HL-60/S4 treated with retinoic acid at 250 ng/mL for 4 days and 3 days (cell line): ENCODE results near the gene FRMD8.

ENCODE experiments used
- in situ Hi-C: fragments of 300-500 bp; cut with MboI; formaldehyde crosslinking; loops from 2 replicates; pipeline ENCODE4 v1.7.0; 2022; ENCODE audit warnings: low sequenced_read_pairs

FRMD8 gene, protein sequence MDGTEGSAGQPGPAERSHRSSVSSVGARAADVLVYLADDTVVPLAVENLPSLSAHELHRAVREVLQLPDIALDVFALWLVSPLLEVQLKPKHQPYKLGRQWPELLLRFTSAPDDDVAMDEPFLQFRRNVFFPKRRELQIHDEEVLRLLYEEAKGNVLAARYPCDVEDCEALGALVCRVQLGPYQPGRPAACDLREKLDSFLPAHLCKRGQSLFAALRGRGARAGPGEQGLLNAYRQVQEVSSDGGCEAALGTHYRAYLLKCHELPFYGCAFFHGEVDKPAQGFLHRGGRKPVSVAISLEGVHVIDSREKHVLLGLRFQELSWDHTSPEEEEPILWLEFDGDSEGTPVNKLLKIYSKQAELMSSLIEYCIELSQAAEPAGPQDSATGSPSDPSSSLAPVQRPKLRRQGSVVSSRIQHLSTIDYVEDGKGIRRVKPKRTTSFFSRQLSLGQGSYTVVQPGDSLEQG

DNA sequence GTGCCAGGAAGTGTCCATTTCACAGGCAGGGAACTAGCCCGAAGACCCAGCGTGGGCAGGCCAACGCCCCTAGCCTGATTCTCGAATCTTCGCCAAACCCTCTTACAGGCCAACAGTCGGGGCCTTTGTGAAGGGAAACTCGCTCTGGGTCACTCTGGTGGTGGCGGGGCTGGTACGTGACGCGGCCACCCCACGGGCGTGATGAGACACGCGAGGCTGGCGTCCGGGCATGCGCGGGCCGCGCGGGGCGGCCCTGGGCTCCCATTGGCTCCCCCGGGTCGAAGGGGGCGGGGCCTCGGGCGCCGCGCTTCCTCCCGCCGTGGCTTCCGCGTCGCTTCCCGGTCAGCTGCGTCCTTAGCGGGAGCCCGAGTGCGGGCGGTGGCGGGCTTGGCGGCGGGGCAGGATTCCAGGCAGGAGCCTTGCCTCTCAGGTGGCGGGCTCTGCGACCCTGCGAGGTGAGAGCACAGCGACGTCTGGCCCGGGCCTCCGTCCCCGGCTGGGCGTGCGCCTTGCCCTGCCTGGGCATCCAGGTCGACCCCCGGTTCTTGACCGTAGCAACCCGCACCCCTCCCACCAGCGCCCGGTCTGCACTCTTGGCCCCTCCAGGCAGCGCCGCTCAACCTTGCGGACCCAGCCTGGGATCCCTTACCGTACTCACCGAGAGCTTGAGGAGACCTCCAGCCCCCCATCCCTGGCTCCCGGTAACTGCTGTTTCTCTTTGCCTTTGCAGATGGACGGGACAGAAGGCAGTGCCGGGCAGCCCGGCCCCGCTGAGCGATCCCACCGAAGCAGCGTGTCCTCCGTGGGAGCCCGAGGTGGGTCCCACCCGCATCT is at the start of gene FRMD8:
FRMD8 (plus strand) TSS at position 331 of the 834 bp plus-strand sequence; CDS start at position 731, 400 bp downstream.
- in situ Hi-C loops = no loop called here

DNA sequence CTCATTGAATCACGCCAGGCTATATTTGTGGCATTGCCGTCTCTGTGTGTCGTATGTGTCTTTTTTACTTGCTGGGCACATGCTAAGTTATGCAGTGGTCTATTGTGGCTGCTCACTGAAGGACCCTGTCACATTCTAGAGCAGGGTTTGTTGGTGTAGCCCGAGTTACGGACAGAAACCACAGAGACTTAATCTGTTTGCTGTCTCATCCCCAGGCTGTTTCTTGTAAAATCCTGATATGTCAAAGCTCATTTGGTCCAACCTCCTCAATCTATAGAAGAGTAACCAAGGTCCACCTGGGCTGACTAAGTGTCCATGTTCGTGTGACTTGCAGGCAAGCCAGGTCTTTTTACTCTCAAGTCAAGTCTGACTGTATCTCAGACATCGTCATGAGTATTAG is 47.8 kb upstream of the FRMD8 start:
- in situ Hi-C loops = no loop called here

DNA sequence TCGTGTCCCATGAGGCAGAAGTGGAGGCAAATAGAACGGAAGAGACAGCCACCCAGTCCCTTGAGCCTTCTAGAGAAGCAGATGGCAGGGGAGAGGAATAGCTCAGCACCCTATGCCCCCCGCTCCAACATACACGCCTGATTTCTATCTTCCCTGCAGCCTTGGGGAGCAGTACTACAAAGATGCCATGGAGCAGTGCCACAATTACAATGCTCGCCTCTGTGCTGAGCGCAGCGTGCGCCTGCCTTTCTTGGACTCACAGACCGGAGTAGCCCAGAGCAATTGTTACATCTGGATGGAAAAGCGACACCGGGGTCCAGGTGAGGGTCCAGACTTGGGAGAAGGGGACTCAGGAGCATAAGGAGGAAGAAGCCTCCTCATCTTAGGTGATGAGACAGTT is 46.2 kb upstream of the FRMD8 start:
- in situ Hi-C loops = no loop called here

DNA sequence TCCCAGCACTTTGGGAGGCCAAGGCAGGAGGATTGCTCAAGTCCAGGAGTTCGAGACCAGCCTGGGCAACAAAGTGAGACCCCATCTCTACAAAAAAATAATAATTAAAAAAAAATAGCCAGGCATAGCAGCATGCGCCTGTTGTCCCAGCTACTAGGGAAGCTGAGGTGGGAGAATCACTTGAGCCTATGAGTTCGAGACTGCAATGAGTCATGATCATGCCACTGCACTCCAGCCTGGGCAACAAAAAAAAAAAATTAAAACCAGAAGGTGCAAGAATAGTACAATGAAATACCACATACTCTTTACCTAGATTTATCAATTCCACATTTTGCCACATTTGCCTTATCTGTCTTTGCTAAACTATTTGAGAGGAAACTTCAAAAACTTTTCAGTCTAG is 44.6 kb upstream of the FRMD8 start:
- in situ Hi-C loops = no loop called here

DNA sequence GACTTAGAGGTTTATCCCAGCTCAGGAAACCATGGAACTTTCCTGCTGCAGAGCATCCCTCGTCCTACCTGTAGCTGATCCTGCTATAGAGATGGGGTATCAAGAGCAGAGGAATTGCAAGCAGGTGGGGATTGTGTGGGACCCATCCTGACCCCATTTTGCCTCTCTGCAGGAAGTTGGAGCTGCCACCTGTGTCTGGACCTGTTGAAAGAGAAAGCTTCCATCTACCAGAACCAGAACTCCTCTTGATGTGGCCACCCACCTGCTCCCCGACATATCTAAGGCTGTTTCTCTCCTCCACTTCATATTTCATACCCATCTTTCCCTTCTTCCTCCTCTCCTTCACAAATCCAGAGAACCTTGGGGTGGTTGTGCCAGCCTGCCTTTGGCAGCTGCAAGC is 34.9 kb upstream of the FRMD8 start:
- in situ Hi-C loops = no loop called here

DNA sequence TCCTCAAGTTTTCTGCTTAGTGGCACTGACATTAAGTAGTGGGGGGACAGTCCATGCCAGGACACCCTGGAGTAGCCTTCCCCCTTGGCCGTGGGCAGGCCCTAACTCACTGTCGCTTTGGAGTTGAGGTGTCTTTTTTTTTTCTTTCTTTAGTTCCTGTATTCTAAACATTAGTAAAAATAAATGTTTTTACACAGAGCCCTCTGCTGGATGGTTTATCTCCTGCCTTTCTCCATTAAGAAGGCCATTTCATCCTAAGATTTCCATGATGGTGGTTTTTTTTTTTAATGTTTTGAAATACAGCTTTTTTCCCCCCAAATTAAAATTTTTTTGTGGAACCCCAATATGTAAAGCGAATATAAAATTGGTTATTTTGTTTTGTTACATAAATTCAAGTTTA is 33.7 kb upstream of the FRMD8 start:
- in situ Hi-C loops = no loop called here

DNA sequence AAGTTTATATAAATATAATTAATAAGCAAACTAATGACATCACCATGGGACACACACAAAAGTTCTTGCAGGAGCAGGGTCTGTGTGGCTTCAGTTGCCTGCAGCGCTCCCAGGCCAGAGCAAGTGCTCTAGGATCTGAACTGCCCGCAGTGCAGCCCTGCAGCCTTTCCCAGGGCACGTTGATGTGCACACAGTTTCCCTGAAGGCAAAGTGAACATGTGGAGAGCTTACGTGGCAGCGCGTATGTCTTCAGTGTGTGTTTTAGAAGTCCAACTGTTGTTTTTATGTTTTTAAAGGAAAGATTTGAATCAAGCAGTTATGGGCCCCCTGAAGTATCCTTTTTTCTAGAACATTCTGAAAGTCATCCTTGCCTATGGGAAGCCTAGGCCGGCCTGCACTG is 33.1 kb upstream of the FRMD8 start:
- in situ Hi-C loops = no loop called here

DNA sequence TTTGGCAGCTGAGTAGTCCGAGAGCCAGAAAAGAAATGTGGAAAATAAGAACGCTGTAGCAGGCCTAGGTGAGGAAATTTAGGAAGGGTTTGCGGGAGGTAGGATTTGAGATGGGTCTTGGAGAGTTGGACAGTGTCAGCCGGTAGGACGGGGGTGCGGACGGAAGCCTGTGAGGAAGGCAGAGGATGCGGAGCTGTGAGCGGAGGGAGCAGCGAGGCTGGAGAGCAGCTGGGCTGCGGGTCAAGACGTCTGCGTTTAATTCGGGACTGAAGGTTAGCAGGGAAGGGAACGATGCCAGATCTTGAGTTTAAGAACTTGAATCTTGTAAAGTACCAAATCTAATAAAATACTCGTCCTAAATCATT is 32.6 kb upstream of the FRMD8 start:
- in situ Hi-C loops = no loop called here

DNA sequence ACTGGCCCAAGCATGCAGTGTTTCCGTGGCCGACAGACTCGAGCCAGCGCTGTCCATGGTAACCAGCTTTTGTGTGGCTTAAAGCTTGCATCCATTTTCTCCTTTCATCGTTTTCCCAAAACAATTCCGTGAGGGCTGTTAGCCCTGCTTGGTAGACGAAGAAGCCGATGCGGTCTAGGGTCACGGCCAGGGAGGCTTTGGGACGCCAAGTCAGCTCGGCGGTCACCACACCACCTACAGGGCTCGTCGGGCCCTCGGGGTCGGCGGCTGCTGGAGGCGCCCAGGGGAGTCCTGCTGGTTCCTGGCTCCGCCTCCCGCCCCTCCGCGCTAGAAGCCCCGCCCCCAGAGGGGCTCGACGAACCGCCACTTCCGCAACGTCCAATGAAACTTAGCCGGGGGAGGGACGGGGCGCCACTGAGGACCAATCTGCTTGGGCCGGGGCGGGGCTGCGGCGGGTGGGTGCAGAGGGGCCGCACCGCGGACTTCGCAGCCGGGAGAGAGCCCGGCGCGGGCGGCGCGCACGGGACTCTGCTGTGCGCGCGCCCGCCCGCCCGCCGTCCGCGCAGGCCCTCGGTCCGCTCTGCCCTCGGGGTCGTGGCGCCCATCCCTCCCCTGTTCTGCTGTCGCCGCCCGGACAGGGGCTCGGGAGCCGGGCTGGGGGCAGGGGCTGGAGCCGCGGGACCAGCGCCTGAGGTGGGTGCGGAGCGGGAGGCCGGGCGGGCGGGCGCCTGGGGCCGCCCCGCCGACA is 32.0 kb upstream of the FRMD8 start, which contains the start of gene TIGD3:
TIGD3 (plus strand) TSS at position 487 of the 748 bp plus-strand sequence. CDS start 1,058 bp downstream, outside the sequence.
- in situ Hi-C loops = no loop called here

DNA sequence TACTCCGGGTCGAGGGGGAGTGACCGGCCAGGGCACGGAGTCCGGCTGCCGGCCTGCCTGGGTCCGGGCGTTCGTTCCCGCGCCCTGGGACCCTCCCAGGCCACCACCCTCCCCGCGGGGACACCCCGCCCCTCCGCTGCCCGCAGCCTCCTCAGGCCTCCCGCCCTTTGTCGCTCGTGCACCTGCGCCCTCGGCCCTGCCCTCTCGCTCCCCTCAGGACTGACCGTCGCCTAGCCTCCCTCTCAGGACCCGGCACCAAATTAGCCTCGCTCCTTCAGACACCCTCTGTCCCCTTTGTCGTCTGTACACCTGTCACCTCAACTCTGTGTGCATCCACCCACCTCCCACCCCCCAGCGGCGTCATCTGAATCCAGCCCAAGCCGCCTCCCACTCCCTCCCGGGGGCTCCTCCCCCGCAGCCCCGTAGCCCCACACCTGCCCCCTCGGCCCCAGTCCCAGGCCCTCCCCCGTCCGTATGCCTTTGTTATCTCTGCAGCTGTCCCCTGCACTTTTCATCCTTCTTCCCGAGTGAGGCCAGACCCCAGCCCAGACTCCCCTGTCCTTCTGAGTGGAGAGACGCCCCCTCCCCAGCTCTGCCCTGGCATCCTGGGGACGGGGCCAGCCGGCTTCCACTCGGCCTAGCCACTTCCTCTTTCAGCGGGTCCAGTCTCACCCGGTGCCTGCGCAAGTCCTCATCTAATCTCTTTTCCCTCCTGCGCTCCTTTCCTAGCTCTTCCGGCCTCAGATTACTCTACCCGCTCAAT is 31.2 kb upstream of the FRMD8 start:
- in situ Hi-C loops = no loop called here

DNA sequence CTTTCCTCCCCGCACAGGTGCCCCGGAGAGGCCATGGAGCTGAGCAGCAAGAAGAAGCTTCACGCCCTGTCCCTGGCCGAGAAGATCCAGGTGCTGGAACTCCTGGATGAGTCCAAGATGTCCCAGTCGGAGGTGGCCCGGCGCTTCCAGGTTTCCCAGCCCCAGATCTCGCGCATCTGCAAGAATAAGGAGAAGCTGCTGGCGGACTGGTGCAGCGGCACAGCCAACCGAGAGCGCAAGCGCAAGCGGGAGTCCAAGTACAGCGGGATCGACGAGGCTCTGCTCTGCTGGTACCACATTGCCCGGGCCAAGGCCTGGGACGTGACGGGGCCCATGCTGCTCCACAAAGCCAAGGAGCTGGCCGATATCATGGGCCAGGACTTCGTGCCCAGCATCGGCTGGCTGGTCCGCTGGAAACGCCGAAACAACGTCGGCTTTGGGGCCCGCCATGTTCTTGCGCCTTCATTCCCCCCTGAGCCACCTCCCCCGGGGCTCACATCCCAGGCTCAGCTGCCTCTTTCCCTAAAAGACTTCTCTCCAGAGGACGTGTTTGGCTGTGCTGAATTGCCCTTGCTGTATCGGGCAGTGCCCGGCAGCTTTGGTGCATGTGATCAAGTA is 30.6 kb upstream of the FRMD8 start:
- in situ Hi-C loops = no loop called here

DNA sequence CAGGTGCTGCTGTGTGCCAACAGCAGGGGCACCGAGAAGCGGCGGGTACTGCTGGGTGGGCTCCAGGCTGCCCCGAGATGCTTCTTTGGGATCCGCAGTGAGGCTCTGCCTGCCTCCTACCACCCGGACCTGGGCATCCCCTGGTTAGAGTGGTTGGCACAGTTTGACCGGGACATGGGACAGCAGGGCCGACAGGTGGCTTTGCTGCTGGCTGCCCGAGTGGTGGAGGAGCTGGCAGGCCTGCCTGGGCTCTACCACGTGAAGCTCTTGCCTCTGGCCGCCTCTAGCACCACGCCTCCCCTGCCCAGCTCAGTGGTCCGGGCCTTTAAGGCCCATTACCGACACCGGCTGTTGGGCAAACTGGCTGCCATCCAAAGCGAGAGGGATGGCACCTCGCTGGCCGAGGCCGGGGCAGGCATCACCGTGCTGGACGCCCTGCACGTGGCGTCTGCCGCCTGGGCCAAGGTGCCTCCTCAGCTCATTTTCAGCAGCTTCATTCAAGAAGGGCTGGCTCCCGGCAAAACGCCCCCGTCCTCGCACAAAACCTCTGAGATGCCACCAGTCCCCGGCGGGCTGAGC is 30.0 kb upstream of the FRMD8 start:
- in situ Hi-C loops = no loop called here

DNA sequence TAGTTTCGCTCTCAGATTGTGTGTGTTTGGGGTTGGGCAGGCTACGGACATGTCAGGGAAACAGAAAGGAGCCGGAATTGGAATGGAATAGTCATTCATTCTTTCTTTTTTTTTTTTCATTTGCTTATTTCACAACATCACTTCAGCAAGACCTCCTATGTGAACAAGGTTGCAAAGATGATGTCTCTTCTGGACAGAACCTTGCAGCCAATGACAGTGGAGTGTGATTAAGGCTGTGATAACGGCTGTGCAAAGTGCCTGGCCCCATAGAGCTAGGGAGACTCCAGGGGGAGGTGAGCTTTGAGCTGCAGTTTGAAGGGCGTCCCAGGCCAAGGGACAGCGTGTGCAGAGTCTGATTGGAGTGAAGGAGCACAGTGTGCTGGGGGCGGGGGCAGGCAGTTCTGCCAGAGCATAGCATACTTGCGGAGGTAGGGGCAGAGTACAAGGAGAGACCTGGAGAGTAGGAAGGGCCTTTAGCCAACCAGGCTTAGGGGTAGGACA is 28.5 kb upstream of the FRMD8 start:
- in situ Hi-C loops = no loop called here

DNA sequence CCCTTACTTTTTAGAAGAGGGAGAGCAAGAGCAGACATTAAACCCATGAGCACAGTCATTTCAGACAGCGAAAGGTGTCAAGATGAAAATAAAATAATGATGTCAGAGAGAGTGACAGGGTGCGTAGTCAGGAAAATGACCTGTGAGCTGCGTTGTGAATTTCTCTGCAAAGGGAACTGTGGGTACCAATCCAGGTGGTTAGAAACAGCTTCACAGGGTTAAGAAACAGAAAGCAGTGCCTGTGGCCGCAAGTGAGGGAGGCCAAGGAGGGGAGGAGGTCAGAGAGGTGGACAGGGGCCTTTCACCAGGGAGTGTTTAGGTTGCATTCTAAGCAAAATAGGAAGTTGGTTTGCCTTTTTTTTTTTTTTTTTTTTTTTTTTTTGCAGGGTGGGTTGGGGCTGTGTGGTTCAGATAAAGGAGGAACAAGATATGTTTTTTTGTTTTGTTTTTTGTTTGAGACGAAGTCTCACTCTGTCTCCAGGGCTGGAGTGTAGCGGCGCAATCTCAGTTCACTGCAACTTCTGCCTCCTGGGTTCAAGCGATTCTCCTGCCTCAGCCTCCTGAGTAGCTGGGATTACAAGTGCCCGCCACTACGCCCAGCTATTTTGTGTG is 24.0 kb upstream of the FRMD8 start:
- in situ Hi-C loops = no loop called here

DNA sequence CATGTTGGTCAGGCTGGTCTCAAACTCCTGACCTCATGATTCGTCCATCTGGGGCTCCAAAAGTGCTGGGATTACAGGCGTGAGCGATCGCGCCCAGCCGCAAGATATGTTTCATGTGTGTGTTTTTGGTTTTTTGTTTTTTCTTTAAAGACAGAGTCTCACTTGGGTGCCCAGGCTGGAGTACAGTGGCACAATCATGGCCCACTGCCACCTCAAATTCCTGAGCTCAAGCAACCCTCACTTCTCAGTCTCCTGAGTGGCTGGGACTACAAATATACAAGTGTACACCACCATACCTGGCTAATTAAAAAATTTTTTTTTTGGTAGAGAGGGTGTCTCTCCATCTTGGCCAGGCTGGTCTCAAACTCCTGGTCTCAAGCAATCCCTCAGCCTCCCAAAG is 23.5 kb upstream of the FRMD8 start:
- in situ Hi-C loops = no loop called here

DNA sequence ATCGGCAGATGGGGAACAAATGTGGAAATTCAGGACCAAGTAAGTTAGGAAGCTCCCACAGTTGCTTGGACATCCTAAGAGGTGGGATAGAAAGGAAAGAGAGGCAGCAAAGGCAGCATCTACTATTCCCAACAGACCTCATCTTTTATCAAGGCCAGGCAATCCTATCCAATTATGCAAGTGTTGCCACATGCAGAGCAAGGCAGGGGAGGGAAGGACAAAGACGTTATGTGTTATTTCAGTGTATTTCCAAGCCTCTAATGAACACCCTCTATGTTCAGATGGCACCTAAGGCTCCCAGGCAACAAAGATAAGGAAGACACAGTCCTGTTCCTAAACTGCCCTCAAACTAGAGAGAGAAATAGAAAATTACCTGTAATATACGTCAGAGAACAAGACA is 22.7 kb upstream of the FRMD8 start:
- in situ Hi-C loops = no loop called here

DNA sequence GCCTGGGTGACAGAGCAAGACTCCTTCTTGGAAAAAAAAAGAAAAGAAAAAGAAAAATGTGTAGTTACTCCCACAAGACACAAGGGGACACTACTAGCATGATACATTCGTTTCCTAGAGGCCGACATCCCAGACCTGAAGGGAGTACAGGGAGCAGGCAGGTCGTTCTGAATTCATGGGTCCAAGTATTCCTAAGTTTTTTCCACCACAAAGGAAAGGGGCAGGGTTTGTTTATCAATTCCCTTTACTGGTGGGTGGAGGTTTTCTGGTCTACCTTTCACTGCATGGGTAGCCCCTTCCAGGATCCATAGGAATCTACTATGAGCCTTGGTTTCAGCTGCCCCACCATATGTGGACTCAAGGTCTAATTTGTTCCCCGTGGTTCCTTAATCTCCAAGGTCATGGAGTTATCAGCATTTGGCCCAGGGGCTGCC is 20.1 kb upstream of the FRMD8 start:
- in situ Hi-C loops = no loop called here

DNA sequence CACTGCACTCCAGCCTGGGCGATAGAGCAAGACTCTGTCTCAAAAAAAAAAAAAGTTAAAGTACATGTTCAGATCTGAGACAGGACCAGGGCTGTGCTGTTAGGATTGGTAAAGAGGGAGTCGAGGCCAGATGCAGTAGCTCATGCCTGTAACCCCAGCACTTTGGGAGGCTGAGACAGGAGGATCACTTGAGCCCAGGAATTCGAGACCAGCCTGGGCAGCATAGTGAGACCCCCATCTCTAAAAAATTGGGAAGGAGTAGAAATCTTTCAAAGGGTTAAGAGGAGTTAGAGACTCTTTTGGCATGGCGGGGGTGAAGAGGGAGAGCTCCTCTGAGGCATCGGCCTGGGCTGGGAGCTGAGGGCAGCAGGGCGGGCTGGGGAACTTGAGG is 15.8 kb upstream of the FRMD8 start:
- in situ Hi-C loops = loop anchor here (10.0 kb wide), 1 partner anchor 134 kb away; no protein-coding TSS in a partner anchor
